ENCODE measurements around the gene SAMD11. TPM values are rescaled to one million over a fixed set of nuclear protein-coding genes. Genes with fewer than 3 reads are reported as not detected.

The SAMD11 gene
- total and polyA plus RNA-seq, 2 of the 13 experiments (the other 11 are each of a cell fraction or from before 2014, with no cell fraction given) = 0.11 TPM; not detected in 1

GRCh38 chr1:966704-967300 lies 43.1 kb downstream of the SAMD11 start (continued):
- no peak for TF ChIP-seq ZNF318 (CRISPR knock-in tag; IDR thresholded peaks at IDR 0.05)
- TF ChIP-seq ZSCAN30 (CRISPR knock-in tag; IDR thresholded peaks at IDR 0.05) = no peak
- no peak for TF ChIP-seq RXRA (CRISPR knock-in tag; IDR thresholded peaks at IDR 0.05)
- no peak for TF ChIP-seq NCOA2 (CRISPR knock-in tag; IDR thresholded peaks at IDR 0.05)
- no peak for TF ChIP-seq FOSL1 (CRISPR knock-in tag; IDR thresholded peaks at IDR 0.05; ENCODE audit: borderline replicate concordance)
- TF ChIP-seq USF2 (IDR thresholded peaks at IDR 0.05; ENCODE audit: low read depth, low read length) = no peak
- no peak for TF ChIP-seq USF2 (CRISPR knock-in tag; IDR thresholded peaks at IDR 0.05; ENCODE audit: borderline replicate concordance)
- no peak for TF ChIP-seq IKZF4 (CRISPR knock-in tag; IDR thresholded peaks at IDR 0.05; ENCODE audit: borderline replicate concordance, low read depth, not compliant biosample characterization)
- no peak for TF ChIP-seq RFXANK (CRISPR knock-in tag; IDR thresholded peaks at IDR 0.05)
- TF ChIP-seq IRF9 (CRISPR knock-in tag; IDR thresholded peaks at IDR 0.05; ENCODE audit: borderline replicate concordance) = no peak
- no peak for TF ChIP-seq TFAP4 (IDR thresholded peaks at IDR 0.05; ENCODE audit: borderline replicate concordance, low read depth)
- peak; percentile 42 for TF ChIP-seq HNRNPLL (IDR thresholded peaks at IDR 0.05; ENCODE audit: low read depth, low read length, poor library complexity, severe bottlenecking)
- no peak; the same call in 1 of the 2 replicates for TF ChIP-seq ZNF749 (CRISPR knock-in tag; IDR thresholded peaks at IDR 0.05; ENCODE audit: borderline replicate concordance)

All from HepG2 (cell line).